Parathyroid adenoma (tissue), 2 donors: Measurements from ENCODE around the gene TMEM165.

Source experiments
- H2AFZ ChIP-seq: fragments of 300-600 bp; sonication (generic); one replicate; pipeline ENCODE4 v1.7.0; 2017; ENCODE audit warnings: antibody characterized with exemption, mild to moderate bottlenecking
- H3K27ac ChIP-seq: fragments of 300-600 bp; sonication (generic); one replicate; pipeline ENCODE4 v1.7.0; 2017
- H3K27me3 ChIP-seq: fragments of 300-600 bp; sonication (generic); one replicate; pipeline ENCODE4 v1.7.0; 2017; ENCODE audit warnings: low read length; ENCODE audit not compliant: control insufficient read depth, insufficient read depth
- H3K36me3 ChIP-seq: fragments of 300-600 bp; sonication (generic); one replicate; pipeline ENCODE4 v1.7.0; 2017; ENCODE audit warnings: low read length; ENCODE audit not compliant: control insufficient read depth, insufficient read depth
- H3K4me1 ChIP-seq: fragments of 300-600 bp; sonication (generic); one replicate; pipeline ENCODE4 v1.7.0; 2017; ENCODE audit warnings: control low read depth
- H3K4me2 ChIP-seq: fragments of 300-600 bp; sonication (generic); one replicate; pipeline ENCODE4 v1.7.0; 2017; ENCODE audit warnings: low read length
- H3K4me3 ChIP-seq: fragments of 300-600 bp; sonication (generic); one replicate; pipeline ENCODE4 v1.7.0; 2017; ENCODE audit warnings: low read depth, low read length
- H3K79me2 ChIP-seq: fragments of 300-600 bp; sonication (generic); one replicate; pipeline ENCODE4 v1.7.0; 2017; ENCODE audit warnings: control low read depth
- H3K9ac ChIP-seq: fragments of 300-600 bp; sonication (generic); one replicate; pipeline ENCODE4 v1.7.0; 2017; ENCODE audit warnings: mild to moderate bottlenecking
- H3K9me3 ChIP-seq: fragments of 300-600 bp; sonication (generic); one replicate; pipeline ENCODE4 v1.7.0; 2017; ENCODE audit warnings: low read length; ENCODE audit not compliant: control insufficient read depth
- CTCF ChIP-seq: fragments of 300-600 bp; sonication (generic); IDR thresholded peaks from one replicate; pipeline ENCODE4 v1.7.0; 2017; ENCODE audit warnings: antibody characterized with exemption, mild to moderate bottlenecking
- donor health status: primary hyperparathyroidism.

TMEM165 gene

GRCh38 chr4:55437823-55438222 is 42.1 kb downstream of the TMEM165 start:
- Histone ChIP-seq H3K9ac (no peak overlapping the region), H2AFZ (no peak overlapping the region), H3K79me2 (no peaks in the 10 kb centered on the region), H3K27ac (no peak overlapping the region), H3K4me2 (no peak overlapping the region), H3K4me3 (no peak overlapping the region), H3K27me3 (no peaks in the 10 kb centered on the region), H3K36me3 (no peaks in the 10 kb centered on the region), H3K9me3 (no peaks in the 10 kb centered on the region), H3K4me1 (no peaks in the 10 kb centered on the region)
- no peak for TF ChIP-seq CTCF

GRCh38 chr4:55438314-55438713 is 42.6 kb downstream of the TMEM165 start:
- no peaks in the 10 kb centered on the region for H3K79me2 ChIP-seq
- no peaks in the 10 kb centered on the region for H3K36me3 ChIP-seq
- no peak overlapping the region for H3K9ac ChIP-seq

GRCh38 chr4:55439023-55439422 is 43.3 kb downstream of the TMEM165 start:
- no peaks in the 10 kb centered on the region for H3K4me1 ChIP-seq
- no peak overlapping the region for H3K4me2 ChIP-seq
- no peaks in the 10 kb centered on the region for H3K36me3 ChIP-seq
- no peak overlapping the region for H3K4me3 ChIP-seq
- H3K9ac ChIP-seq = no peak overlapping the region
- no peak overlapping the region for H2AFZ ChIP-seq
- H3K79me2 ChIP-seq = no peaks in the 10 kb centered on the region
- TF ChIP-seq CTCF = no peak
- no peaks in the 10 kb centered on the region for H3K9me3 ChIP-seq
- no peaks in the 10 kb centered on the region for H3K27me3 ChIP-seq
- H3K27ac ChIP-seq = no peak overlapping the region

More at GRCh38 chr4:55438314-55438713, 42.6 kb downstream of the TMEM165 start:
- H3K4me2 ChIP-seq = no peak overlapping the region
- H2AFZ ChIP-seq = no peak overlapping the region
- no peak overlapping the region for H3K4me3 ChIP-seq
- no peaks in the 10 kb centered on the region for H3K4me1 ChIP-seq
- H3K27ac ChIP-seq = no peak overlapping the region
- TF ChIP-seq CTCF = no peak
- no peaks in the 10 kb centered on the region for H3K27me3 ChIP-seq
- no peaks in the 10 kb centered on the region for H3K9me3 ChIP-seq

GRCh38 chr4:55440786-55441185 is 45.0 kb downstream of the TMEM165 start:
- Histone ChIP-seq H3K27ac (no peak overlapping the region), H3K4me2 (no peak overlapping the region), H2AFZ (no peak overlapping the region), H3K9me3 (no peaks in the 10 kb centered on the region), H3K9ac (no peak overlapping the region), H3K79me2 (no peaks in the 10 kb centered on the region), H3K27me3 (no peaks in the 10 kb centered on the region), H3K4me3 (no peak overlapping the region), H3K36me3 (no peaks in the 10 kb centered on the region), H3K4me1 (no peaks in the 10 kb centered on the region)
- TF ChIP-seq CTCF = no peak

- Histone ChIP-seq H3K4me2 (no peak overlapping the region), H3K27ac (no peak overlapping the region), H3K36me3 (no peaks in the 10 kb centered on the region), H3K9me3 (no peaks in the 10 kb centered on the region), H2AFZ (no peak overlapping the region), H3K79me2 (no peaks in the 10 kb centered on the region), H3K4me3 (no peak overlapping the region), H3K27me3 (no peaks in the 10 kb centered on the region), H3K4me1 (no peaks in the 10 kb centered on the region), H3K9ac (no peak overlapping the region)
- no peak for TF ChIP-seq CTCF
Observed at GRCh38 chr4:55442541-55442940, 46.8 kb downstream of the TMEM165 start.
